Measurements from ENCODE around the gene C17orf114.

The C17orf114 gene

DNA sequence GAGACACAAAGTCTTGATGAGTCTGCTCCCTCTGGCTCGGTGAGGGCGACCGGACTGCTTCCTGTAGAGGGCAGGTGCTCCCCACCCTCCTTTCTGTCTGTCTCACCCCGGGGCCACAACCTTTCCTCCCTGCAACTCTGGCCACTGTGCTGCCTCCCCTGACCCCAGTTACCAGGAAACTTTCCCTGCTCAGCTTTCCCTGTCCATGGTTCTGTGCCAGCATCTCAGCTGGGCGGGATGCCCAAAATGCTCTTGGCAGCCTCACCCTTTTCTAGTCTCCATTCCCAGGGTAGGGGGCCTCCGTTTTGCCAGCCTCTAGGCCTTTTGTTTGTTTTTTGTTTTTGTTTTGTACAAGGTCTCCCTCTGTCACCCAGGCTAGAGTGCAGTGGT is 6.2 kb upstream of the C17orf114 start:
- TF ChIP-seq, protein P1, sequence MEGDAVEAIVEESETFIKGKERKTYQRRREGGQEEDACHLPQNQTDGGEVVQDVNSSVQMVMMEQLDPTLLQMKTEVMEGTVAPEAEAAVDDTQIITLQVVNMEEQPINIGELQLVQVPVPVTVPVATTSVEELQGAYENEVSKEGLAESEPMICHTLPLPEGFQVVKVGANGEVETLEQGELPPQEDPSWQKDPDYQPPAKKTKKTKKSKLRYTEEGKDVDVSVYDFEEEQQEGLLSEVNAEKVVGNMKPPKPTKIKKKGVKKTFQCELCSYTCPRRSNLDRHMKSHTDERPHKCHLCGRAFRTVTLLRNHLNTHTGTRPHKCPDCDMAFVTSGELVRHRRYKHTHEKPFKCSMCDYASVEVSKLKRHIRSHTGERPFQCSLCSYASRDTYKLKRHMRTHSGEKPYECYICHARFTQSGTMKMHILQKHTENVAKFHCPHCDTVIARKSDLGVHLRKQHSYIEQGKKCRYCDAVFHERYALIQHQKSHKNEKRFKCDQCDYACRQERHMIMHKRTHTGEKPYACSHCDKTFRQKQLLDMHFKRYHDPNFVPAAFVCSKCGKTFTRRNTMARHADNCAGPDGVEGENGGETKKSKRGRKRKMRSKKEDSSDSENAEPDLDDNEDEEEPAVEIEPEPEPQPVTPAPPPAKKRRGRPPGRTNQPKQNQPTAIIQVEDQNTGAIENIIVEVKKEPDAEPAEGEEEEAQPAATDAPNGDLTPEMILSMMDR (IDR thresholded peaks at IDR 0.05; ENCODE audit: unreplicated experiment): no peak
- Mint-ChIP-seq H3K36me3 (ENCODE audit: insufficient read depth, unreplicated experiment) (peaks cover 45% of the 10 kb centered on the region), H3K27ac (ENCODE audit: low read depth, unreplicated experiment) (no peak overlapping the region), H3K27me3 (ENCODE audit: insufficient read depth, unreplicated experiment) (no peaks in the 10 kb centered on the region), H3K9me3 (ENCODE audit: unreplicated experiment) (no peaks in the 10 kb centered on the region), H3K4me3 (ENCODE audit: unreplicated experiment) (peak overlapping the region; percentile 77), H3K4me1 (ENCODE audit: insufficient read depth, unreplicated experiment) (peaks cover 17% of the 10 kb centered on the region)
- ChIA-PET CTCF (interaction anchor here (0.6 to 3.0 kb wide), 5 partner anchors 18 to 221 kb away, joined by 3 to 12 read pairs (median 6); no protein-coding TSS in a partner anchor), POLR2A (interaction anchor here (0.9 to 3.3 kb wide), 7 partner anchors 8 to 132 kb away, joined by 3 to 37 read pairs (median 4); partner anchors contain the start of genes PSMB6, RNF167 and SLC25A11)
- no TSS peak for BruUV-seq (replicated peaks)
- intact Hi-C loops (cut with micrococcal nuclease): loop anchor here (5.0 kb wide), 1 partner anchor 74 kb away; no protein-coding TSS in a partner anchor
- DNase-seq (ENCODE audit: unreplicated experiment): peak; percentile 33

DNA sequence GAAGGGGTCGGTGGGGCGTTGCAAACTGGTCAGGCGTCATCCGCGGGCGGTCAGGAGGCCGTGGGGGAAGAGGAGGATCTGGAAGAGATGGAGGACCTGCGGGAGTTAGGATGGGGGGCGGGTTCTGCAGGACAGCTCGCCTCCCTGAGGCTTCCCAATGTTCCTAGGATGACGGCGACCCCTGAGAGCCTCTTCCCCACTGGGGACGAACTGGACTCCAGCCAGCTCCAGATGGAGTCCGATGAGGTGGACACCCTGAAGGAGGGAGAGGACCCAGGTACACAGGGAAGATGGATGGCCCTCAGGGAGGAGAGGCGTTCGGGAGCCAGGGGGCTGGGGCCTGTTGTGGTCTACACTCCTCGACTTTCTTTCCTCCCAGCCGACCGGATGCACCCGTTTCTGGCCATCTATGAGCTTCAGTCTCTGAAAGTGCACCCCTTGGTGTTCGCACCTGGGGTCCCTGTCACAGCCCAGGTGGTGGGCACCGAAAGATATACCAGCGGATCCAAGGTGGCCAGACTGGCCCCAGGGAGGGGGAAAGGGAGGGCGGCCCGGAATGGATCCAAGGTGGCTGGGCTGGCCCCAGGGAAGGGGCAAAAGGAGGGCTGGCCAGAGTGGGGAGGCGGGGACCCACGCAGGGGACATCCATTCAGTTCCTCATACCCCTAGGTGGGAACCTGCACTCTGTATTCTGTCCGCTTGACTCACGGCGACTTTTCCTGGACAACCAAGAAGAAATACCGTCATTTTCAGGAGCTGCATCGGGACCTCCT is 5.7 kb upstream of the C17orf114 start:
- DNase-seq (ENCODE audit: unreplicated experiment): no peak
- H3K27me3 Mint-ChIP-seq (ENCODE audit: insufficient read depth, unreplicated experiment): no peaks in the 10 kb centered on the region
- H3K27ac Mint-ChIP-seq (ENCODE audit: low read depth, unreplicated experiment): no peak overlapping the region
- TF ChIP-seq, protein P1 (IDR thresholded peaks at IDR 0.05; ENCODE audit: unreplicated experiment): no peak
- BruUV-seq (replicated peaks): no TSS peak
- peaks cover 42% of the 10 kb centered on the region for H3K36me3 Mint-ChIP-seq (ENCODE audit: insufficient read depth, unreplicated experiment)
- intact Hi-C loops (cut with micrococcal nuclease): loop anchor here (5.0 kb wide), 1 partner anchor 75 kb away; no protein-coding TSS in a partner anchor
- no peaks in the 10 kb centered on the region for H3K9me3 Mint-ChIP-seq (ENCODE audit: unreplicated experiment)
- POLR2A ChIA-PET: interaction anchor here (0.8 to 3.3 kb wide), 17 partner anchors 9 to 179 kb away, joined by 3 to 41 read pairs (median 5); partner anchors contain the start of genes GLTPD2, MINK1, PSMB6 and RNF167
- CTCF ChIA-PET: interaction anchor here (0.6 to 3.0 kb wide), 4 partner anchors 18 to 222 kb away, joined by 4 to 12 read pairs (median 6); no protein-coding TSS in a partner anchor
- H3K4me3 Mint-ChIP-seq (ENCODE audit: unreplicated experiment): peak overlapping the region; percentile 77
- peaks cover 17% of the 10 kb centered on the region for H3K4me1 Mint-ChIP-seq (ENCODE audit: insufficient read depth, unreplicated experiment)

DNA sequence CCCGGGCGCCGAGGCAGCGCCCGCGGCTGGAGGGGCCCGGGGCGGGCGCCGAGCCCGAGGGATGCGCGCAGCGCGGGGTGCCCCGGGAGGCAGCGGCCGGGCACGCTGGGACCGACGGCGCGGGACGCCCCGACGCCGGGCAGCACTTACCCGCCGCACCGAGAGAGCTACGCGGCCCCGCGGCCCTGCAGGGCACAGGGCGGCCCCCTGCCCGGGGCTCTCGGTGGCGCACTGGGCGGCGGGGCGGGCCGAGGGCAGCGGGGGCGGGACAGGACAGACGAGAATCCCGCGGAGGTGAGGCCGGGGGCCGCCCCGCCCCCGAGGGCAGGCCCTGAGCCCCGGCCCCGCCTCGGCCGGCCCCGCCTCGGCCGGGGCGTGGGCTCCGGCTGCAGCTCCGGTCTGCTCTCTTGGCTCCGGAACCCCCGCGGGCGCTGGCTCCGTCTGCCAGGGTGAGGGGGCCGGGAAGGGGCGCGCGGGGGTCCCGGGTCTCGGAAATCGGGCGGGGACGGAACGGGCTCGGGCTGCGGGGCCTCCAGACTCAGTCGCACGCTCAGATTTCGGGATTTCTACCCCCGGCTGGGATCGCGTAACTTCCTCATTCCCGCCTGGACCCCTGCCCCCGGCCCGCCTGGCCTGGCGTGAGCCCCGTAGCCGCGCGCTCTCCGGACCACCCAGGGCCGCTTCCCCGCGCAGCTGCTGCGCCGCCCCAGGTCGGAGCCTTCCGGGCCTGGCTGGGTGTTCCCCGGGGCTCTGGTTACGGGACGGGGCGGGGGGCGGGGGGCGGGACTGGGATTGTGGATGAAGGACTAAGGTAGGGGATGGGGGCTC is 4.9 kb upstream of the C17orf114 start, which contains the start of gene PLD2:
Gene PLD2 (plus strand): TSS at position 376 of the 828 bp plus-strand sequence. CDS start 621 bp downstream, outside the sequence.
- H3K4me1 Mint-ChIP-seq (ENCODE audit: insufficient read depth, unreplicated experiment): peaks cover 17% of the 10 kb centered on the region
- intact Hi-C loops (cut with micrococcal nuclease): loop anchor here (1.0 to 5.0 kb wide), 2 partner anchors 11 to 75 kb away; partner anchors contain the start of gene PSMB6
- TF ChIP-seq, protein P1 (IDR thresholded peaks at IDR 0.05; ENCODE audit: unreplicated experiment): no peak
- H3K27me3 Mint-ChIP-seq (ENCODE audit: insufficient read depth, unreplicated experiment): no peaks in the 10 kb centered on the region
- ChIA-PET POLR2A (interaction anchor here (0.6 to 3.3 kb wide), 21 partner anchors 9 to 179 kb away, joined by 3 to 41 read pairs (median 4); partner anchors contain the start of genes GLTPD2, MINK1, PSMB6 and RNF167), CTCF (interaction anchor here (1.2 to 3.0 kb wide), 2 partner anchors 17 to 102 kb away, joined by 4 to 12 read pairs; no protein-coding TSS in a partner anchor)
- no peaks in the 10 kb centered on the region for H3K9me3 Mint-ChIP-seq (ENCODE audit: unreplicated experiment)
- no peak within 1 kb of the TSS for H3K27ac Mint-ChIP-seq (ENCODE audit: low read depth, unreplicated experiment)
- DNase-seq (ENCODE audit: unreplicated experiment): peak; percentile 83
- peaks cover 34% of the 10 kb centered on the region for H3K36me3 Mint-ChIP-seq (ENCODE audit: insufficient read depth, unreplicated experiment)
- BruUV-seq (replicated peaks): no TSS peak
- H3K4me3 Mint-ChIP-seq (ENCODE audit: unreplicated experiment): peak within 1 kb of the TSS; percentile 77
